Caco-2 (cell line): ENCODE data around the gene CARHSP1. TPM values are rescaled to one million over a fixed set of nuclear protein-coding genes. Genes with fewer than 3 reads are reported as not detected.
A peak's percentile ranks its signal among the peaks of the same experiment; 100 is the strongest.

ENCODE experiments used
- BruUV-seq: library from RNA; stranded (reverse); fragments of 400-500 nt; replicated peaks from 2 replicates; lab custom pipeline; 2021; lab: Mats Ljungman, UMichigan
- CTCF ChIA-PET: fragments of 300-600 bp; sonication (Branson Sonifier 250); formaldehyde crosslinking; loops from one replicate; lab custom pipeline; 2022; ENCODE audit warnings: antibody characterized with exemption; lab: Charles Lee
- POLR2A ChIA-PET: fragments of 300-600 bp; sonication (Branson Sonifier 250); formaldehyde crosslinking; loops from one replicate; lab custom pipeline; 2022; ENCODE audit warnings: antibody characterized with exemption; lab: Charles Lee
- DNase-seq, 2 experiments: peaks; one replicate each; pipeline versions ENCODE4 v3.0.0 to v3.0.0-alpha.2; 2020 to 2022
- H3K27me3 ChIP-seq: replicated peaks from 2 replicates; pipeline ENCODE4 v1.6.0; 2011; ENCODE audit warnings: low read length; ENCODE audit not compliant: control insufficient read depth, insufficient read depth
- H3K36me3 ChIP-seq: 2 replicates; pipeline ENCODE4 v1.5.1; 2011; ENCODE audit warnings: low read length; ENCODE audit not compliant: control insufficient read depth, insufficient read depth
- H3K4me1 ChIP-seq: fragments of 250-450 bp; sonication (Bioruptor Pico); 2 replicates; pipeline ENCODE4 v1.5.1; 2020; ENCODE audit warnings: mild to moderate bottlenecking
- H3K4me3 ChIP-seq: 2 replicates; pipeline ENCODE4 v1.5.1; 2011; ENCODE audit warnings: low read depth, mild to moderate bottlenecking, control low read depth, low read length
- H3K9me3 ChIP-seq: fragments of 250-450 bp; sonication (Bioruptor Pico); 2 replicates; pipeline ENCODE4 v1.5.1; 2020; ENCODE audit warnings: mild to moderate bottlenecking, moderate library complexity
- H3K27ac Mint-ChIP-seq: one replicate; pipeline ENCODE4 v1.8.0; 2022; ENCODE audit warnings: mixed read lengths; ENCODE audit not compliant: unreplicated experiment
- H3K27me3 Mint-ChIP-seq: one replicate; pipeline ENCODE4 v1.8.0; 2022; ENCODE audit warnings: mixed read lengths; ENCODE audit not compliant: insufficient read depth, unreplicated experiment
- H3K36me3 Mint-ChIP-seq: one replicate; pipeline ENCODE4 v1.8.0; 2022; ENCODE audit warnings: mild to moderate bottlenecking, mixed read lengths; ENCODE audit not compliant: insufficient read depth, unreplicated experiment
- H3K4me1 Mint-ChIP-seq: one replicate; pipeline ENCODE4 v1.8.0; 2022; ENCODE audit warnings: low read depth, mixed read lengths; ENCODE audit not compliant: unreplicated experiment
- H3K4me3 Mint-ChIP-seq: one replicate; pipeline ENCODE4 v1.8.0; 2022; ENCODE audit warnings: mild to moderate bottlenecking, moderate library complexity, mixed read lengths; ENCODE audit not compliant: unreplicated experiment
- H3K9me3 Mint-ChIP-seq: one replicate; pipeline ENCODE4 v1.8.0; 2022; ENCODE audit warnings: mixed read lengths; ENCODE audit not compliant: unreplicated experiment
- CTCF ChIP-seq, 2 experiments: fragments of 200-600 bp in 1 of 2; IDR thresholded peaks; 1 replicate in 1 of 2; 2 replicates in 1 of 2; pipeline versions ENCODE4 v1.5.1 to v1.8.0; 2011 to 2022; ENCODE audit warnings: antibody characterized with exemption in 1 of 2, control low read depth in 1 of 2, inconsistent platforms in 1 of 2, low read depth in 1 of 2, low read length in 1 of 2, mild to moderate bottlenecking in 1 of 2, moderate library complexity in 1 of 2; ENCODE audit not compliant: insufficient read depth in 1 of 2, severe bottlenecking in 1 of 2, unreplicated experiment in 1 of 2
- intact Hi-C: fragments of 100-400 bp; cut with micrococcal nuclease; formaldehyde crosslinking; loops from one replicate; pipeline ENCODE4 v1.10.0; 2022; ENCODE audit not compliant: unreplicated experiment
- total RNA-seq: library from RNA; stranded (reverse); gene quantifications from 2 replicates; pipeline ENCODE4 v1.2.3, GENCODE V29; 2022

The CARHSP1 gene
- total RNA-seq, 1 experiment from 2014 or later = 103 TPM

DNA sequence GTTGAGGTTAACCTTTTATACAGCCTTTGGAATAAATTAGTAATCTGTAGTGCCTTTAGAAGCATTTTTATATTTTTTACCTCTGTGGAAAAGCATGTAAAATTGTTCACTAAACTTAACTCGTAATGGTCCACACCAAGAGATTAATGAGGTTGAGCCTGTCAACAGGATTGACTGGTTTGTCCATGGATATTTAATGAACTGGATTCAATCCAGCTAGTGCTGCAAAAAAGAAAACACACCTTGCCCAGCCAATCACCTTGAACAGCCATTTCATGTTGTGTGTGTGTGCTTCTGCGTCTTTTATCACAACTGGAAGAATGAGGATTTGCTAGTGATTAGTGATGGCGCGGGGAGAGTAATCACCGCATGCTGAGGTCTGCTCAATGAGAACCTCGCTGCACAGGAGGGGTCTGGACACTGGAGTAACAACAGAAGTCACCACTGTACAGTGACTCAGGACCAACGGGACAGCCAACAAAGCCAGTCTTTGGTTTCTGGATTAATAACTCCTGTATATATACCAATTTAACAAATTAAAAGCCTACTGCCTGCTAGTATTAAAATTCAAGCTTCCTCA lies 47.0 kb upstream of the CARHSP1 start:
- Mint-ChIP-seq H3K27me3 (no peaks in the 10 kb centered on the region), H3K36me3 (peaks cover 77% of the 10 kb centered on the region), H3K27ac (no peak overlapping the region), H3K4me3 (no peak overlapping the region), H3K4me1 (peaks cover 35% of the 10 kb centered on the region), H3K9me3 (no peaks in the 10 kb centered on the region)
- ChIA-PET POLR2A (no interaction called here), CTCF (interaction anchor here (0.6 kb wide), 2 partner anchors 16 to 94 kb away, joined by 5 to 7 read pairs; no protein-coding TSS in a partner anchor)
- no peak for TF ChIP-seq CTCF (IDR thresholded peaks at IDR 0.05; ENCODE audit: insufficient read depth in 1 of 2, low read depth in 1 of 2, low read length in 1 of 2, severe bottlenecking in 1 of 2, unreplicated experiment in 1 of 2)
- intact Hi-C loops = no loop called here
- H3K36me3 ChIP-seq = peaks cover 2% of the 10 kb centered on the region
- no peaks in the 10 kb centered on the region for H3K9me3 ChIP-seq
- no peak overlapping the region for H3K4me3 ChIP-seq
- H3K4me1 ChIP-seq = peaks cover 27% of the 10 kb centered on the region
- no peak for DNase-seq
- BruUV-seq = no TSS peak
- no peaks in the 10 kb centered on the region for H3K27me3 ChIP-seq

DNA sequence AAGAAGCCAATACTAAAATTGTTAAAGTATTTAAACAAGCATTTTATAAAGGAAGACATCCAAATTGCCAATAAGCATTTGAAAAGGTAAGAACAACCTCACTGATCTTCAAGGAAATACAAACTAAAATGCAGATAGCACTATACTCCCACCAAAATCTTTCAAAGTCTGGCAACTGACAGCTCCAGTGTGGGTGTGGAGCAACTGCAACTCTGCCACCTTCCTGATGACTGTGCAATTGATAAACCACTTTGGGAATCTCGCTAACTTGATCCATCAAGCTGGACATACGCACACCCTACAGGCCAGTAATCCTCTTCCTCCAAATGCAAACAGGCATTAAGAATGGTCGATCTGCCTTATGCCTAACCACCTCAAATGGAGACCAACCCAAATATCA lies 45.3 kb upstream of the CARHSP1 start:
- Histone ChIP-seq H3K27me3 (no peaks in the 10 kb centered on the region), H3K4me1 (peaks cover 29% of the 10 kb centered on the region), H3K36me3 (no peaks in the 10 kb centered on the region; the same call in 1 of the 2 replicates), H3K4me3 (no peak overlapping the region), H3K9me3 (no peaks in the 10 kb centered on the region)
- Mint-ChIP-seq H3K36me3 (peaks cover 76% of the 10 kb centered on the region), H3K4me1 (peaks cover 35% of the 10 kb centered on the region), H3K9me3 (no peaks in the 10 kb centered on the region), H3K27me3 (no peaks in the 10 kb centered on the region), H3K4me3 (no peak overlapping the region), H3K27ac (no peak overlapping the region)
- intact Hi-C loops = no loop called here
- BruUV-seq = no TSS peak
- no peak for TF ChIP-seq CTCF (IDR thresholded peaks at IDR 0.05; ENCODE audit: insufficient read depth in 1 of 2, low read depth in 1 of 2, low read length in 1 of 2, severe bottlenecking in 1 of 2, unreplicated experiment in 1 of 2)
- ChIA-PET POLR2A (no interaction called here), CTCF (interaction anchor here (1.8 kb wide), 1 partner anchor 22 kb away, joined by 6 read pairs; no protein-coding TSS in a partner anchor)
- no peak for DNase-seq

GRCh38 chr16:8912793-8913192 lies 44.0 kb upstream of the CARHSP1 start:
- POLR2A ChIA-PET = no interaction called here
- TF ChIP-seq CTCF (IDR thresholded peaks at IDR 0.05; ENCODE audit: insufficient read depth in 1 of 2, low read depth in 1 of 2, low read length in 1 of 2, severe bottlenecking in 1 of 2, unreplicated experiment in 1 of 2) = no peak
- no peak overlapping the region for H3K4me3 ChIP-seq
- peak overlapping the region; percentile 54 for H3K27ac Mint-ChIP-seq
- intact Hi-C loops = no loop called here
- H3K27me3 Mint-ChIP-seq = no peaks in the 10 kb centered on the region
- no peaks in the 10 kb centered on the region; the same call in 1 of the 2 replicates for H3K36me3 ChIP-seq
- H3K4me1 Mint-ChIP-seq = peaks cover 46% of the 10 kb centered on the region
- BruUV-seq = no TSS peak
- H3K4me1 ChIP-seq = peaks cover 35% of the 10 kb centered on the region
- peaks cover 75% of the 10 kb centered on the region for H3K36me3 Mint-ChIP-seq
- no peaks in the 10 kb centered on the region for H3K9me3 ChIP-seq
- H3K4me3 Mint-ChIP-seq = no peak overlapping the region
- no peak for DNase-seq
- CTCF ChIA-PET = interaction anchor here (1.5 to 2.4 kb wide), 2 partner anchors 24 to 96 kb away, joined by 9 read pairs; no protein-coding TSS in a partner anchor
- H3K27me3 ChIP-seq = no peaks in the 10 kb centered on the region
- H3K9me3 Mint-ChIP-seq = no peaks in the 10 kb centered on the region
